GM12892 (cell line): Measurements from ENCODE around the gene PAXX.

Source experiments
- POLR2A ChIP-seq: IDR thresholded peaks from 2 replicates; pipeline ENCODE4 v1.6.1; 2011; ENCODE audit warnings: low read depth, low read length, control low read depth
- POLR2AphosphoS5 ChIP-seq: IDR thresholded peaks from 2 replicates; pipeline ENCODE4 v1.6.1; 2011; ENCODE audit warnings: low read depth, low read length, control low read depth

- TF ChIP-seq POLR2A (no peak), POLR2AphosphoS5 (no peak)
Measured at GRCh38 chr9:137035937-137036336, 43.7 kb downstream of the PAXX start.
